HEK293T (cell line): ENCODE data around the gene ERFL.
A peak's percentile ranks its signal among the peaks of the same experiment; 100 is the strongest.

ENCODE experiments used
- ARNT ChIP-seq: fragments of 450-650 bp; IDR thresholded peaks from 2 replicates; pipeline ENCODE4 v1.6.1; 2017; ENCODE audit warnings: mild to moderate bottlenecking
- BHLHE40 ChIP-seq: fragments of 450-650 bp; IDR thresholded peaks from 2 replicates; pipeline ENCODE4 v1.6.1; 2016; ENCODE audit warnings: mild to moderate bottlenecking, moderate library complexity, borderline replicate concordance
- CTBP1 ChIP-seq: fragments of 450-650 bp; IDR thresholded peaks from 2 replicates; pipeline ENCODE4 v1.6.1; 2016; ENCODE audit warnings: borderline replicate concordance
- ELF4 ChIP-seq: fragments of 450-650 bp; IDR thresholded peaks from 2 replicates; pipeline ENCODE4 v1.6.1; 2017; ENCODE audit warnings: antibody characterized with exemption
- FOXA1 ChIP-seq: fragments of 450-650 bp; IDR thresholded peaks from 2 replicates; pipeline ENCODE4 v1.6.1; 2016; ENCODE audit warnings: mild to moderate bottlenecking
- FOXK2 ChIP-seq: fragments of 450-650 bp; IDR thresholded peaks from 2 replicates; pipeline ENCODE4 v1.6.1; 2016; ENCODE audit warnings: mild to moderate bottlenecking
- FOXM1 ChIP-seq: fragments of 450-650 bp; IDR thresholded peaks from 2 replicates; pipeline ENCODE4 v1.6.1; 2017; ENCODE audit warnings: mild to moderate bottlenecking, borderline replicate concordance
- HDGF ChIP-seq: fragments of 450-650 bp; IDR thresholded peaks from 2 replicates; pipeline ENCODE4 v1.6.1; 2017; ENCODE audit warnings: antibody characterized with exemption, borderline replicate concordance
- L3MBTL2 ChIP-seq: fragments of 450-650 bp; conservative IDR thresholded peaks from 2 replicates; pipeline ENCODE4 v1.6.1; 2016; ENCODE audit warnings: mild to moderate bottlenecking
- SP1 ChIP-seq: fragments of 450-650 bp; IDR thresholded peaks from 2 replicates; pipeline ENCODE4 v1.6.1; 2017
- TARDBP ChIP-seq: fragments of 450-650 bp; IDR thresholded peaks from 2 replicates; pipeline ENCODE4 v1.6.1; 2016
- ZNF384 ChIP-seq: fragments of 450-650 bp; IDR thresholded peaks from 2 replicates; pipeline ENCODE4 v1.6.1; 2016

GRCh38 chr19:41924151-41925145 lies 3.8 kb downstream of the ERFL start:
- TF ChIP-seq ARNT (no peak), HDGF (no peak), ELF4 (no peak), ZNF384 (no peak), L3MBTL2 (peak; percentile 84), FOXA1 (no peak), SP1 (no peak), FOXK2 (no peak), FOXM1 (no peak), CTBP1 (no peak), BHLHE40 (no peak), TARDBP (no peak)
